Measurements from ENCODE around the gene ERCC5.

The ERCC5 gene

GRCh38 chr13:102848956-102849355 is 3.1 kb downstream of the ERCC5 start:
- Histone ChIP-seq H3K36me3 (ENCODE audit: control insufficient read depth, insufficient read depth, low read length) (peaks cover 3% of the 10 kb centered on the region), H3K4me3 (ENCODE audit: low read length) (no peak overlapping the region), H3K4me1 (ENCODE audit: control insufficient read depth, insufficient read depth, low read length) (peaks cover 6% of the 10 kb centered on the region), H3K27me3 (ENCODE audit: control insufficient read depth, insufficient read depth, low read length) (no peaks in the 10 kb centered on the region), H3K9ac (ENCODE audit: low read length) (no peak overlapping the region), H3K27ac (ENCODE audit: low read depth, low read length) (no peak overlapping the region)

- Histone ChIP-seq H3K27ac (ENCODE audit: low read depth, low read length) (no peak overlapping the region), H3K36me3 (ENCODE audit: control insufficient read depth, insufficient read depth, low read length) (peaks cover 15% of the 10 kb centered on the region)
Measured at GRCh38 chr13:102852556-102852955, 6.7 kb downstream of the ERCC5 start.

GRCh38 chr13:102854675-102855074 is 8.8 kb downstream of the ERCC5 start:
- H3K27ac ChIP-seq (ENCODE audit: low read depth, low read length) = no peak overlapping the region
- peaks cover 27% of the 10 kb centered on the region for H3K36me3 ChIP-seq (ENCODE audit: control insufficient read depth, insufficient read depth, low read length)
- H3K9ac ChIP-seq (ENCODE audit: low read length) = no peak overlapping the region
- H3K4me3 ChIP-seq (ENCODE audit: low read length) = no peak overlapping the region
- no peaks in the 10 kb centered on the region for H3K27me3 ChIP-seq (ENCODE audit: control insufficient read depth, insufficient read depth, low read length)
- H3K4me1 ChIP-seq (ENCODE audit: control insufficient read depth, insufficient read depth, low read length) = no peaks in the 10 kb centered on the region

More at GRCh38 chr13:102852556-102852955, 6.7 kb downstream of the ERCC5 start:
- no peaks in the 10 kb centered on the region for H3K27me3 ChIP-seq (ENCODE audit: control insufficient read depth, insufficient read depth, low read length)
- no peak overlapping the region for H3K9ac ChIP-seq (ENCODE audit: low read length)
- H3K4me1 ChIP-seq (ENCODE audit: control insufficient read depth, insufficient read depth, low read length) = peaks cover 3% of the 10 kb centered on the region
- H3K4me3 ChIP-seq (ENCODE audit: low read length) = no peak overlapping the region

- Histone ChIP-seq H3K27me3 (ENCODE audit: control insufficient read depth, insufficient read depth, low read length) (no peaks in the 10 kb centered on the region), H3K36me3 (ENCODE audit: control insufficient read depth, insufficient read depth, low read length) (peaks cover 30% of the 10 kb centered on the region), H3K4me1 (ENCODE audit: control insufficient read depth, insufficient read depth, low read length) (no peaks in the 10 kb centered on the region), H3K27ac (ENCODE audit: low read depth, low read length) (no peak overlapping the region), H3K4me3 (ENCODE audit: low read length) (no peak overlapping the region), H3K9ac (ENCODE audit: low read length) (no peak overlapping the region)
Measured at GRCh38 chr13:102856557-102856956, 10.7 kb downstream of the ERCC5 start.

GRCh38 chr13:102862624-102863210 is 16.9 kb downstream of the ERCC5 start:
- H3K9ac ChIP-seq (ENCODE audit: low read length) = no peak overlapping the region
- H3K4me1 ChIP-seq (ENCODE audit: control insufficient read depth, insufficient read depth, low read length) = no peaks in the 10 kb centered on the region
- peaks cover 52% of the 10 kb centered on the region for H3K36me3 ChIP-seq (ENCODE audit: control insufficient read depth, insufficient read depth, low read length)
- H3K4me3 ChIP-seq (ENCODE audit: low read length) = no peak overlapping the region
- H3K27me3 ChIP-seq (ENCODE audit: control insufficient read depth, insufficient read depth, low read length) = no peaks in the 10 kb centered on the region
- H3K27ac ChIP-seq (ENCODE audit: low read depth, low read length) = no peak overlapping the region

- peaks cover 55% of the 10 kb centered on the region for H3K36me3 ChIP-seq (ENCODE audit: control insufficient read depth, insufficient read depth, low read length)
Measured at GRCh38 chr13:102863590-102863989, 17.8 kb downstream of the ERCC5 start.

GRCh38 chr13:102868366-102868936 is 22.6 kb downstream of the ERCC5 start:
- no peak overlapping the region for H3K9ac ChIP-seq (ENCODE audit: low read length)
- H3K4me1 ChIP-seq (ENCODE audit: control insufficient read depth, insufficient read depth, low read length) = no peaks in the 10 kb centered on the region
- H3K27me3 ChIP-seq (ENCODE audit: control insufficient read depth, insufficient read depth, low read length) = no peaks in the 10 kb centered on the region
- H3K27ac ChIP-seq (ENCODE audit: low read depth, low read length) = no peak overlapping the region
- peaks cover 36% of the 10 kb centered on the region for H3K36me3 ChIP-seq (ENCODE audit: control insufficient read depth, insufficient read depth, low read length)
- H3K4me3 ChIP-seq (ENCODE audit: low read length) = no peak overlapping the region

More at GRCh38 chr13:102863590-102863989, 17.8 kb downstream of the ERCC5 start:
- Histone ChIP-seq H3K27ac (ENCODE audit: low read depth, low read length) (no peak overlapping the region), H3K9ac (ENCODE audit: low read length) (no peak overlapping the region), H3K4me1 (ENCODE audit: control insufficient read depth, insufficient read depth, low read length) (no peaks in the 10 kb centered on the region), H3K27me3 (ENCODE audit: control insufficient read depth, insufficient read depth, low read length) (no peaks in the 10 kb centered on the region), H3K4me3 (ENCODE audit: low read length) (no peak overlapping the region)

- Histone ChIP-seq H3K4me3 (ENCODE audit: low read length) (no peak overlapping the region), H3K9ac (ENCODE audit: low read length) (no peak overlapping the region), H3K27ac (ENCODE audit: low read depth, low read length) (no peak overlapping the region), H3K4me1 (ENCODE audit: control insufficient read depth, insufficient read depth, low read length) (no peaks in the 10 kb centered on the region), H3K36me3 (ENCODE audit: control insufficient read depth, insufficient read depth, low read length) (peaks cover 26% of the 10 kb centered on the region), H3K27me3 (ENCODE audit: control insufficient read depth, insufficient read depth, low read length) (no peaks in the 10 kb centered on the region)
Measured at GRCh38 chr13:102869948-102870676, 24.3 kb downstream of the ERCC5 start.

- no peak overlapping the region for H3K9ac ChIP-seq (ENCODE audit: low read length)
- no peaks in the 10 kb centered on the region for H3K27me3 ChIP-seq (ENCODE audit: control insufficient read depth, insufficient read depth, low read length)
- no peaks in the 10 kb centered on the region for H3K4me1 ChIP-seq (ENCODE audit: control insufficient read depth, insufficient read depth, low read length)
- no peak overlapping the region for H3K4me3 ChIP-seq (ENCODE audit: low read length)
- H3K27ac ChIP-seq (ENCODE audit: low read depth, low read length) = no peak overlapping the region
- H3K36me3 ChIP-seq (ENCODE audit: control insufficient read depth, insufficient read depth, low read length) = peaks cover 27% of the 10 kb centered on the region
Measured at GRCh38 chr13:102870677-102871415, 25.0 kb downstream of the ERCC5 start.

- no peaks in the 10 kb centered on the region for H3K27me3 ChIP-seq (ENCODE audit: control insufficient read depth, insufficient read depth, low read length)
- H3K4me3 ChIP-seq (ENCODE audit: low read length) = no peak overlapping the region
- peaks cover 26% of the 10 kb centered on the region for H3K36me3 ChIP-seq (ENCODE audit: control insufficient read depth, insufficient read depth, low read length)
- H3K4me1 ChIP-seq (ENCODE audit: control insufficient read depth, insufficient read depth, low read length) = no peaks in the 10 kb centered on the region
- H3K27ac ChIP-seq (ENCODE audit: low read depth, low read length) = no peak overlapping the region
- H3K9ac ChIP-seq (ENCODE audit: low read length) = no peak overlapping the region
Measured at GRCh38 chr13:102872131-102872530, 26.3 kb downstream of the ERCC5 start.

- Histone ChIP-seq H3K4me3 (ENCODE audit: low read length) (no peak overlapping the region), H3K9ac (ENCODE audit: low read length) (no peak overlapping the region), H3K27ac (ENCODE audit: low read depth, low read length) (no peak overlapping the region), H3K4me1 (ENCODE audit: control insufficient read depth, insufficient read depth, low read length) (no peaks in the 10 kb centered on the region), H3K27me3 (ENCODE audit: control insufficient read depth, insufficient read depth, low read length) (no peaks in the 10 kb centered on the region), H3K36me3 (ENCODE audit: control insufficient read depth, insufficient read depth, low read length) (peaks cover 22% of the 10 kb centered on the region)
Measured at GRCh38 chr13:102872531-102872930, 26.7 kb downstream of the ERCC5 start.

- Histone ChIP-seq H3K27ac (ENCODE audit: low read depth, low read length) (no peak overlapping the region), H3K27me3 (ENCODE audit: control insufficient read depth, insufficient read depth, low read length) (no peaks in the 10 kb centered on the region), H3K9ac (ENCODE audit: low read length) (no peak overlapping the region), H3K4me3 (ENCODE audit: low read length) (no peak overlapping the region), H3K4me1 (ENCODE audit: control insufficient read depth, insufficient read depth, low read length) (no peaks in the 10 kb centered on the region), H3K36me3 (ENCODE audit: control insufficient read depth, insufficient read depth, low read length) (peaks cover 14% of the 10 kb centered on the region)
Measured at GRCh38 chr13:102873653-102874052, 27.8 kb downstream of the ERCC5 start.
